Stimulated activated CD8-positive, alpha-beta memory T cell treated with anti-CD3 and anti-CD28 coated beads, Interleukin-15, amount 100 ng/mL, for 1 hour (primary cell): ENCODE measurements around the gene TGM2.
"Not testable (repeated sequence)": the region's sequence is repeated elsewhere in the genome, so short reads cannot be mapped to it uniquely, and the experiment has no call there.

Experiments
- DNase-seq: peaks from one replicate; pipeline ENCODE4 v3.0.0-alpha.2; 2020; ENCODE audit warnings: low read depth

Gene TGM2

GRCh38 chr20:38113401-38114325 lies 51.4 kb downstream of the TGM2 start:
- no peak for DNase-seq

GRCh38 chr20:38112930-38113294 lies 52.2 kb downstream of the TGM2 start:
- no peak for DNase-seq

- DNase-seq, result no peak
These were observed 52.7 kb downstream of the TGM2 start for GRCh38 chr20:38112261-38112929.

- DNase-seq, result no peak
These were observed 53.5 kb downstream of the TGM2 start for GRCh38 chr20:38111366-38112232.

- DNase-seq, result no peak
These were observed 54.4 kb downstream of the TGM2 start for GRCh38 chr20:38110525-38111178.

GRCh38 chr20:38109591-38110524 lies 55.2 kb downstream of the TGM2 start:
- no peak for DNase-seq

GRCh38 chr20:38108986-38109541 lies 56.0 kb downstream of the TGM2 start:
- no peak for DNase-seq

GRCh38 chr20:38108438-38108985 lies 56.6 kb downstream of the TGM2 start:
- no peak for DNase-seq

GRCh38 chr20:38107916-38108315 lies 57.2 kb downstream of the TGM2 start:
- DNase-seq, result not testable (repeated sequence)

GRCh38 chr20:38107386-38107785 lies 57.7 kb downstream of the TGM2 start:
- not testable (repeated sequence) for DNase-seq

- DNase-seq, result no peak
These were observed 58.6 kb downstream of the TGM2 start for GRCh38 chr20:38106461-38106860.

GRCh38 chr20:38104285-38104684 lies 60.8 kb downstream of the TGM2 start:
- no peak for DNase-seq

GRCh38 chr20:38102206-38102605 lies 62.9 kb downstream of the TGM2 start:
- DNase-seq, result not testable (repeated sequence)

- no peak for DNase-seq
These were observed 66.1 kb downstream of the TGM2 start for GRCh38 chr20:38098952-38099351.

- no peak for DNase-seq
These were observed 69.9 kb downstream of the TGM2 start for GRCh38 chr20:38095017-38095686.

GRCh38 chr20:38094373-38094891 lies 70.6 kb downstream of the TGM2 start:
- no peak for DNase-seq

- DNase-seq, result no peak
These were observed 71.4 kb downstream of the TGM2 start for GRCh38 chr20:38093641-38094077.

- DNase-seq, result no peak
These were observed 72.2 kb downstream of the TGM2 start for GRCh38 chr20:38092915-38093314.

GRCh38 chr20:38092260-38092857 lies 72.7 kb downstream of the TGM2 start:
- no peak for DNase-seq
